Karpas-422 (cell line): ENCODE results near the gene UBQLNL. TPM values are rescaled to one million over a fixed set of nuclear protein-coding genes. Genes with fewer than 3 reads are reported as not detected.
A peak's percentile ranks its signal among the peaks of the same experiment; 100 is the strongest.

Experiments
- DNase-seq: peaks from one replicate; pipeline ENCODE4 v3.0.0-alpha.2; 2015
- H2AFZ ChIP-seq: fragments of 200-600 bp; sonication (generic); 2 replicates; pipeline ENCODE4 v1.6.1; 2014; ENCODE audit warnings: antibody characterized with exemption, low read length, mixed read lengths
- H3K27ac ChIP-seq: fragments of 200-600 bp; sonication (generic); 2 replicates; pipeline ENCODE4 v1.5.1; 2014; ENCODE audit warnings: mild to moderate bottlenecking, low read length, moderate library complexity
- H3K27me3 ChIP-seq: fragments of 200-600 bp; sonication (generic); 2 replicates; pipeline ENCODE4 v1.6.1; 2014; ENCODE audit warnings: low read length, mixed read lengths
- H3K36me3 ChIP-seq: fragments of 200-600 bp; sonication (generic); 2 replicates; pipeline ENCODE4 v1.6.1; 2014; ENCODE audit warnings: low read length, mixed read lengths; ENCODE audit not compliant: insufficient read depth
- H3K4me1 ChIP-seq: fragments of 200-600 bp; sonication (generic); 2 replicates; pipeline ENCODE4 v1.6.1; 2014; ENCODE audit warnings: mild to moderate bottlenecking, low read length, mixed read lengths
- H3K4me2 ChIP-seq: fragments of 200-600 bp; sonication (generic); 2 replicates; pipeline ENCODE4 v1.6.1; 2014; ENCODE audit warnings: low read length, low read depth, mild to moderate bottlenecking; ENCODE audit not compliant: poor library complexity, severe bottlenecking
- H3K4me3 ChIP-seq: fragments of 200-600 bp; sonication (generic); 2 replicates; pipeline ENCODE4 v1.5.1; 2014; ENCODE audit warnings: mild to moderate bottlenecking, antibody characterized with exemption, low read length, mixed read lengths
- H3K79me2 ChIP-seq: fragments of 200-600 bp; sonication (generic); 2 replicates; pipeline ENCODE4 v1.6.1; 2014; ENCODE audit warnings: mild to moderate bottlenecking, low read length, mixed read lengths
- H3K9ac ChIP-seq: fragments of 200-600 bp; sonication (generic); 2 replicates; pipeline ENCODE4 v1.6.0; 2014; ENCODE audit warnings: low read length
- H3K9me2 ChIP-seq: fragments of 200-600 bp; sonication (generic), shearing (Covaris generic); replicated peaks from 2 replicates; pipeline ENCODE4 v1.6.0; 2014; ENCODE audit warnings: mild to moderate bottlenecking, low read length, moderate library complexity; ENCODE audit not compliant: insufficient read depth
- H3K9me3 ChIP-seq: fragments of 300-700, 200-600 bp; sonication (generic); 2 replicates; pipeline ENCODE4 v1.6.1; 2014; ENCODE audit warnings: low read length, mixed read lengths
- H4K20me1 ChIP-seq: fragments of 200-600 bp; sonication (generic); 2 replicates; pipeline ENCODE4 v1.6.1; 2014; ENCODE audit warnings: mild to moderate bottlenecking, antibody characterized with exemption, low read length, low read depth; ENCODE audit not compliant: insufficient read depth
- total RNA-seq: library from RNA; depleted of rRNA; stranded (reverse); fragments of >200 nt; shearing (Covaris generic); gene quantifications from 2 replicates; pipeline ENCODE4 v1.2.3, GENCODE V29; 2014; ENCODE audit warnings: low replicate concordance; rRNA removed

The UBQLNL gene
- total RNA-seq, 1 experiment from 2014 or later: not detected

- no peak overlapping the region for H3K9ac ChIP-seq
- no peaks in the 10 kb centered on the region for H3K9me2 ChIP-seq
- no peaks in the 10 kb centered on the region for H3K27me3 ChIP-seq
- H3K79me2 ChIP-seq: no peaks in the 10 kb centered on the region
- H3K9me3 ChIP-seq: no peaks in the 10 kb centered on the region
- no peaks in the 10 kb centered on the region for H4K20me1 ChIP-seq
- H3K36me3 ChIP-seq: no peaks in the 10 kb centered on the region
- H3K27ac ChIP-seq: no peak overlapping the region
- H3K4me1 ChIP-seq: no peaks in the 10 kb centered on the region
- no peak for DNase-seq
- no peak overlapping the region for H3K4me2 ChIP-seq
- no peak overlapping the region for H2AFZ ChIP-seq
- no peak overlapping the region for H3K4me3 ChIP-seq
These were observed 30.5 kb downstream of the UBQLNL start for GRCh38 chr11:5486003-5486402.

- H3K9me3 ChIP-seq: no peaks in the 10 kb centered on the region
- no peaks in the 10 kb centered on the region for H3K79me2 ChIP-seq
- H3K36me3 ChIP-seq: no peaks in the 10 kb centered on the region
These were observed 40.2 kb downstream of the UBQLNL start for GRCh38 chr11:5476186-5476819.

GRCh38 chr11:5473921-5474320 is 42.6 kb downstream of the UBQLNL start:
- H3K9me2 ChIP-seq: no peaks in the 10 kb centered on the region
- H3K79me2 ChIP-seq: no peaks in the 10 kb centered on the region

More at GRCh38 chr11:5476186-5476819, 40.2 kb downstream of the UBQLNL start:
- no peaks in the 10 kb centered on the region for H4K20me1 ChIP-seq
- H3K4me2 ChIP-seq: no peak overlapping the region
- no peak overlapping the region for H2AFZ ChIP-seq
- H3K9me2 ChIP-seq: no peaks in the 10 kb centered on the region
- H3K4me3 ChIP-seq: no peak overlapping the region
- H3K27ac ChIP-seq: no peak overlapping the region
- H3K27me3 ChIP-seq: no peaks in the 10 kb centered on the region
- peak; percentile 70 for DNase-seq
- no peak overlapping the region for H3K9ac ChIP-seq
- H3K4me1 ChIP-seq: no peaks in the 10 kb centered on the region

GRCh38 chr11:5467527-5467926 is 49.0 kb downstream of the UBQLNL start:
- Histone ChIP-seq H3K27ac (no peak overlapping the region), H3K36me3 (no peaks in the 10 kb centered on the region), H2AFZ (no peak overlapping the region), H3K79me2 (no peaks in the 10 kb centered on the region), H3K9me2 (no peaks in the 10 kb centered on the region), H3K9ac (no peak overlapping the region), H3K27me3 (no peaks in the 10 kb centered on the region), H4K20me1 (no peaks in the 10 kb centered on the region), H3K4me2 (no peak overlapping the region), H3K4me1 (no peaks in the 10 kb centered on the region), H3K9me3 (no peaks in the 10 kb centered on the region), H3K4me3 (no peak overlapping the region)
- DNase-seq: no peak

More at GRCh38 chr11:5473921-5474320, 42.6 kb downstream of the UBQLNL start:
- no peak overlapping the region for H3K4me2 ChIP-seq
- H3K27ac ChIP-seq: no peak overlapping the region
- no peak overlapping the region for H3K9ac ChIP-seq
- no peak for DNase-seq
- no peak overlapping the region for H3K4me3 ChIP-seq
- H2AFZ ChIP-seq: no peak overlapping the region
- H3K4me1 ChIP-seq: no peaks in the 10 kb centered on the region
- H3K36me3 ChIP-seq: no peaks in the 10 kb centered on the region
- H4K20me1 ChIP-seq: no peaks in the 10 kb centered on the region
- no peaks in the 10 kb centered on the region for H3K27me3 ChIP-seq
- no peaks in the 10 kb centered on the region for H3K9me3 ChIP-seq

Other genes with a start within 250 kb of the UBQLNL start
- not detected in 2 replicates for gene HBE1, start 246.8 kb downstream of the UBQLNL start, total RNA-seq
- gene OR51B4, start 214.8 kb downstream of the UBQLNL start, total RNA-seq: not detected in 2 replicates
- not detected in 2 replicates for gene OR51B2, start 192.4 kb downstream of the UBQLNL start, total RNA-seq
- 0.60 TPM in 1 of 2 replicates, not detected in the other for gene OR51B5, start 173.2 kb downstream of the UBQLNL start, total RNA-seq
- not detected in 2 replicates for gene OR51B6, start 165.2 kb downstream of the UBQLNL start, total RNA-seq
- gene OR51M1, start 132.9 kb downstream of the UBQLNL start, total RNA-seq: not detected in 2 replicates
- not detected in 2 replicates for gene OR51Q1, start 94.6 kb downstream of the UBQLNL start, total RNA-seq
- not detected in 2 replicates for gene OR51I1, start 75.2 kb downstream of the UBQLNL start, total RNA-seq
- not detected in 2 replicates for gene OR51I2, start 67.4 kb downstream of the UBQLNL start, total RNA-seq
- not detected in 2 replicates for gene OR52D1, start 28.0 kb downstream of the UBQLNL start, total RNA-seq
- gene UBQLN3, start 6.7 kb downstream of the UBQLNL start, total RNA-seq: 0.18 and 0.37 TPM in 2 replicates
- gene OR52H1, start 31.8 kb upstream of the UBQLNL start, total RNA-seq: 1.2 TPM in 1 of 2 replicates, not detected in the other
- not detected in 2 replicates for gene OR52B6, start 64.2 kb upstream of the UBQLNL start, total RNA-seq
- gene TRIM6, start 79.9 kb upstream of the UBQLNL start, total RNA-seq: not detected in 2 replicates
- 11.4 and 19.7 TPM in 2 replicates for gene TRIM34, start 108.3 kb upstream of the UBQLNL start, total RNA-seq
- gene TRIM5, start 168.4 kb upstream of the UBQLNL start, total RNA-seq: 26.1 and 31.4 TPM in 2 replicates
- gene TRIM22, start 173.1 kb upstream of the UBQLNL start, total RNA-seq: 90.0 and 112 TPM in 2 replicates
- gene OR56B1, start 219.7 kb upstream of the UBQLNL start, total RNA-seq: not detected in 2 replicates
- not detected in 2 replicates for gene OR52N4, start 237.5 kb upstream of the UBQLNL start, total RNA-seq